Vagina (tissue), 2 donors: ENCODE data around the gene GJD4. TPM values are rescaled to one million over a fixed set of nuclear protein-coding genes. Genes with fewer than 3 reads are reported as not detected.

Source experiments
- DNase-seq, 2 donors: peaks; one replicate each; pipeline ENCODE4 v3.0.0-alpha.2; 2017; ENCODE audit errors: extremely low spot score in 2 of 2
- H3K27ac ChIP-seq: fragments of 200-600 bp; sonication (generic); one replicate; pipeline ENCODE4 v1.5.1; 2019
- H3K27me3 ChIP-seq: fragments of 200-600 bp; sonication (generic); one replicate; pipeline ENCODE4 v1.5.1; 2019
- H3K36me3 ChIP-seq, 2 donors: fragments of 200-600 bp; sonication (generic); one replicate each; pipeline ENCODE4 v1.5.1; 2017 to 2019
- H3K4me1 ChIP-seq: fragments of 200-600 bp; sonication (generic); one replicate; pipeline ENCODE4 v1.5.1; 2019
- H3K4me3 ChIP-seq, 2 donors: fragments of 200-600 bp; sonication (generic); 1 replicate in 1 of 2; 2 replicates in 1 of 2; pipeline ENCODE4 v1.5.1; 2016 to 2019
- H3K9me3 ChIP-seq: fragments of 200-600 bp; sonication (generic); one replicate; pipeline ENCODE4 v1.5.1; 2019
- CTCF ChIP-seq, 3 experiments: fragments of 450-650 bp in 2 of 3; fragments of 200-600 bp in 1 of 3; sonication (generic) in 1 of 3; IDR thresholded peaks; one replicate each; pipeline ENCODE4 v1.5.1; 2017 to 2019; ENCODE audit warnings: antibody characterized with exemption in 3 of 3, mild to moderate bottlenecking in 2 of 3, moderate library complexity in 2 of 3
- POLR2A ChIP-seq, 2 donors: fragments of 450-650 bp; IDR thresholded peaks; one replicate each; pipeline ENCODE4 v1.6.1; 2017; ENCODE audit warnings: antibody characterized with exemption in 2 of 2, mild to moderate bottlenecking in 2 of 2, moderate library complexity in 2 of 2
- POLR2AphosphoS5 ChIP-seq, 2 donors: sonication (generic); formaldehyde crosslinking; IDR thresholded peaks; one replicate each; pipeline ENCODE4 v1.9.0; 2017; ENCODE audit warnings: antibody characterized with exemption in 2 of 2, mild to moderate bottlenecking in 2 of 2, low read depth in 1 of 2; ENCODE audit not compliant: insufficient read depth in 1 of 2
- intact Hi-C: fragments of 100-400 bp; cut with DNase I; formaldehyde crosslinking; loops from one replicate; pipeline ENCODE4 v1.15.1; 2023
- total RNA-seq: library from RNA; depleted of rRNA; stranded (reverse); fragments of >200 nt; gene quantifications from one replicate; pipeline ENCODE4 v1.2.3, GENCODE V29; 2016

GJD4 gene
- total RNA-seq, 1 donor from 2014 or later: not detected

GRCh38 chr10:35567951-35568350 lies 37.2 kb upstream of the GJD4 start:
- Histone ChIP-seq H3K27me3 (no peaks in the 10 kb centered on the region), H3K4me3 (no peak overlapping the region), H3K36me3 (peaks cover 0 to 16% of the 10 kb centered on the region in 2 donors), H3K9me3 (no peaks in the 10 kb centered on the region), H3K4me1 (no peaks in the 10 kb centered on the region), H3K27ac (no peak overlapping the region)
- TF ChIP-seq POLR2AphosphoS5 (IDR thresholded peaks at IDR 0.05; ENCODE audit: insufficient read depth in 1 of 2, low read depth in 1 of 2): no peak
- TF ChIP-seq POLR2A (IDR thresholded peaks at IDR 0.05): no peak
- TF ChIP-seq CTCF (IDR thresholded peaks at IDR 0.05): no peak
- intact Hi-C loops: loop anchor here (10.0 kb wide), 1 partner anchor 233 kb away; the partner anchor contains the start of gene CCNY
- DNase-seq: no peak

DNA sequence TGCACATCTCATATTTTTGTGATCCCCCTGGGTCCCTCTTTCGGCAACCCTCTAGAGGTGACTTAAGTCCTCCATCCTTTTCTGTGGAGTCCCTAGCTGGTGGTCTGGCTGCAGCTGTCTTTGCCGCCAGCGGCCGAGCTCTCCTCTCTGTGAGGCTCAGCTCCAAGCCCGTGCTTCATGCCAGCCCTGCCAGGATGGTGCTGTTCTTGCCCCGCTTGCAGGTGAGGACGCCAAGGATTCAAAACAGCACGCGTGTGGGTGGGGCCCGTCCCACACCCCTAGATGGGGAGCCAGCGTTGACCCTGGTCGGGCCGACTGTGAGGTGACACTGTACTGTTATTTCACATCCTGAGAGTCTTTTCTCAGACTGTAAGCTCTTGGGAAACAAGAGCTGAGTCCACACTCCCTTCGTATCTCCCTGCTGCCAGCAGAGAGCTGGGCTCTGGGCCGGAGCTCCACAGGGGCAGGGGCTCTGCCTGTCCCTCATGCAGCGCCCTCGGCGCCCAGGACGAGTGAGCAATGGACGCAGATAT lies 36.6 kb upstream of the GJD4 start:
- Histone ChIP-seq H3K27ac (no peak overlapping the region), H3K36me3 (peaks cover 0 to 16% of the 10 kb centered on the region in 2 donors), H3K27me3 (no peaks in the 10 kb centered on the region), H3K9me3 (no peaks in the 10 kb centered on the region), H3K4me3 (no peak overlapping the region), H3K4me1 (no peaks in the 10 kb centered on the region)
- TF ChIP-seq POLR2AphosphoS5 (IDR thresholded peaks at IDR 0.05; ENCODE audit: insufficient read depth in 1 of 2, low read depth in 1 of 2) (no peak), POLR2A (IDR thresholded peaks at IDR 0.05) (no peak), CTCF (IDR thresholded peaks at IDR 0.05) (no peak)
- DNase-seq: no peak
- intact Hi-C loops: loop anchor here (10.0 kb wide), 1 partner anchor 234 kb away; the partner anchor contains the start of gene CCNY

DNA sequence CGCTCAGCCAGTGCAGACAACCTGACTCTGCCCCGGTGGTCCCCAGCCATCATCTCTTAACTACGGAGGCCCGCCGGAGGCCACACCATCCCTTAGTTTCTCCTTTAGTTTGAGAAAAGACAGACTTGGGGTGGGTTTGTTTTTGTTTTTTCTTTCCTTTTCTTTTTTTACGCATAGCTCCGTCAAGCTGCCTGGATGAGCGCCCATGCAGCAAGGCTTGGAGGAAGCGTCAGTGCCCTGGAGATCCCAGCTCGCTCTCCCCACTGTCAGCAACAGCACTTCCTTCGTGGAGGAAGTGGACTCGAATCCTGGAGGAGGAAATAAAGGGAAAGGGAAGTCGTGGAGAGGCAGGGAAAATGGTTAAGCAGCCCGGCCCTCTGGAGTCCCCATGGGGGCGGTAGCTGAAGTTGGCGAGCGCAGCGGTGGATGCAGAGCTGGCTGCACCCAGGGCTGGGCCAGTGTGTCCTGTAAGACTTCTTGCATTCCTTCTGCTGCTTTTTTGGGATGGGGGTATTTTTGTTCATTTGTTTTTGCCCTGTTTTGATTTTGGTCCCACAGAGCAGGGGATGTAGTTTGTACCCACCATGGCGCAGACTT lies 35.9 kb upstream of the GJD4 start:
- H3K4me1 ChIP-seq: no peaks in the 10 kb centered on the region
- H3K27me3 ChIP-seq: no peaks in the 10 kb centered on the region
- intact Hi-C loops: loop anchor here (10.0 kb wide), 1 partner anchor 234 kb away; the partner anchor contains the start of gene CCNY
- no peak overlapping the region for H3K4me3 ChIP-seq
- TF ChIP-seq CTCF (IDR thresholded peaks at IDR 0.05) (no peak), POLR2AphosphoS5 (IDR thresholded peaks at IDR 0.05; ENCODE audit: insufficient read depth in 1 of 2, low read depth in 1 of 2) (no peak), POLR2A (IDR thresholded peaks at IDR 0.05) (no peak)
- H3K36me3 ChIP-seq: peaks cover 0 to 16% of the 10 kb centered on the region in 2 donors
- no peaks in the 10 kb centered on the region for H3K9me3 ChIP-seq
- H3K27ac ChIP-seq: no peak overlapping the region
- DNase-seq: no peak

DNA sequence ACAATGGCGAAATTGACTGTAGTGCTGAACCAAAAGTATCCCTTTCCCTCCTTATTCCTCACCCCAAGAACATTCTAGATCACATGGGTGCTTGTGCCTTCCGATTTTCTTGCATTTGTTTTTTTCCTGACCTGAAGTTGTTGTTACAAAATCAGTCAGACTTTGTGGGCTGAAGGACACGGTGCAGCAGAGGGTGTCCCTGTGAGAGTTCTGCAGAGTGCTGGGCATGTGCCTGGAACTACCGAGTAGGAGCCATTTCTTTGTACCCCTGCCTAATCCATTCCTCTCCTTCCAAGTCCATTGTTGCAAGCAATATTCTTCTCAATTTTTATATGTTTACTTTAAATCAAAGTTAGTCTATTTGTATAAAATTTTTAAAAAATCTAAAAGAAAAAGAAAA lies 35.3 kb upstream of the GJD4 start:
- peaks cover 0 to 16% of the 10 kb centered on the region in 2 donors for H3K36me3 ChIP-seq
- no peak for DNase-seq
- H3K27ac ChIP-seq: no peak overlapping the region
- H3K9me3 ChIP-seq: no peaks in the 10 kb centered on the region
- TF ChIP-seq POLR2AphosphoS5 (IDR thresholded peaks at IDR 0.05; ENCODE audit: insufficient read depth in 1 of 2, low read depth in 1 of 2): no peak
- TF ChIP-seq POLR2A (IDR thresholded peaks at IDR 0.05): no peak
- TF ChIP-seq CTCF (IDR thresholded peaks at IDR 0.05): no peak
- H3K27me3 ChIP-seq: no peaks in the 10 kb centered on the region
- H3K4me3 ChIP-seq: no peak overlapping the region
- H3K4me1 ChIP-seq: no peaks in the 10 kb centered on the region
- intact Hi-C loops: loop anchor here (10.0 kb wide), 1 partner anchor 235 kb away; the partner anchor contains the start of gene CCNY

DNA sequence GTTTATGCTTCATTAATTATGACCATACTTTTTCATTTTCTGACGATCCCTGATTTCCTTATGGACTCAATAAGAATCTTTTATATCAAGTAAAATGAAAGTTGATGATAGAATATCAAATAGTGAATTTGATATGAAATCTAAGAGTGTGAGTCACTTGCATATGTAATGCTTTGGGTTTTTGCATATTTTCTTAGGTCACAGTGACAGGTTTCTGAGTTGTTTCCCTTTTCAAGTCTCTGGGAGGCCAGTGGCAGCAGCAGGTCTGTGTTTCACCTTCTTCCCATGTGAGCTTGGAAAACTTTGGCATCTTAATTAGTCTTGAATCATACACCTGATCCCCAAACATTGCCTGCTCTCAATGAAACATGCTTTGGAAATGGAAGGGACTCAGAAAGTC lies 34.7 kb upstream of the GJD4 start:
- Histone ChIP-seq H3K4me3 (no peak overlapping the region), H3K4me1 (no peaks in the 10 kb centered on the region), H3K27me3 (no peaks in the 10 kb centered on the region), H3K9me3 (no peaks in the 10 kb centered on the region), H3K36me3 (peaks cover 0 to 16% of the 10 kb centered on the region in 2 donors), H3K27ac (no peak overlapping the region)
- no peak for DNase-seq
- TF ChIP-seq POLR2A (IDR thresholded peaks at IDR 0.05) (no peak), POLR2AphosphoS5 (IDR thresholded peaks at IDR 0.05; ENCODE audit: insufficient read depth in 1 of 2, low read depth in 1 of 2) (no peak), CTCF (IDR thresholded peaks at IDR 0.05) (no peak)
- intact Hi-C loops: no loop called here
